Measurements from ENCODE around the gene AFTPH.

AFTPH gene

DNA sequence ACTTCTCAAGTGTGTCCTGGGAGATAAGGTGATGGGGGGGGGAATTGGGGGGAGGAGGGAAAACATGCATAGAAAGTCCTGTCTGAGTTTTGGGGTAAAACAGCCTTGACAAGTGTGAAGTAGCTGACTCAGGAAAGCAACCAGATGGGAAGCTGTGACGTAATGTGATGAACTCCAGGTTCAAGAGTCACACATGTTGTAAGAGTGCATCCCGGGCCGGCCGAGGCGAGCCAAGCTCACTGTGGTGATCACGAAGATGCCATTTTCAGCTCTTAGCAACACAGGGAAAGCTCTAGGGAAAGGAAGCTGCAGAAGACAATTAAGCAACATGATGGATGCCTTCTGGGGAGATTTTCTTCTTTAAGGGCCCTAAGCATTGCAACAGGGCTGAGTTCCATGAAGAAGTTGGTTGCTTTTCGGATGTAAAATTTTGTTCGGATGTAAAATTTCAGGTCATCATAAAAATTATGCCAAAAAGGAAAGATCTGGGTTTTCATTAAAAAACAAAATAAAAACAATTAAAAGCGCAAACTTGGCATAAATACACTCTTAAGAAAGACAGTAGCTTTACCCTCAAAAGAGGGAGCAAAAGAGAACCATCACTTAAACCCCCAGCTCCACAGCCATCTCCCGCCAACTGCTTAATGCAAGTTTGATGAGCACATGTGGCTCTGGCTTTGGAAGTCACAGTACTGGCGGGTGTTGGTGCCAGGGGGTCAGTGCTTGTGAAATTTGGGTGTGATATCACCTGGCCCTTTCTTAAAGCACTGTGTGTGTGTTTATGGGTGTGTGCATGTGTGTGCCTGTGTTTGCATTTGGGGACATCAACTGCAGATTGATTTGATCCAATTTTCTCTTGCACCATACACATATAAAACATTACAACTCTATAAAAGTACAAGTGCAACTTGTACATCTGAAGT, 110.5 kb downstream of the AFTPH start:
- DNase-seq: no peak

DNA sequence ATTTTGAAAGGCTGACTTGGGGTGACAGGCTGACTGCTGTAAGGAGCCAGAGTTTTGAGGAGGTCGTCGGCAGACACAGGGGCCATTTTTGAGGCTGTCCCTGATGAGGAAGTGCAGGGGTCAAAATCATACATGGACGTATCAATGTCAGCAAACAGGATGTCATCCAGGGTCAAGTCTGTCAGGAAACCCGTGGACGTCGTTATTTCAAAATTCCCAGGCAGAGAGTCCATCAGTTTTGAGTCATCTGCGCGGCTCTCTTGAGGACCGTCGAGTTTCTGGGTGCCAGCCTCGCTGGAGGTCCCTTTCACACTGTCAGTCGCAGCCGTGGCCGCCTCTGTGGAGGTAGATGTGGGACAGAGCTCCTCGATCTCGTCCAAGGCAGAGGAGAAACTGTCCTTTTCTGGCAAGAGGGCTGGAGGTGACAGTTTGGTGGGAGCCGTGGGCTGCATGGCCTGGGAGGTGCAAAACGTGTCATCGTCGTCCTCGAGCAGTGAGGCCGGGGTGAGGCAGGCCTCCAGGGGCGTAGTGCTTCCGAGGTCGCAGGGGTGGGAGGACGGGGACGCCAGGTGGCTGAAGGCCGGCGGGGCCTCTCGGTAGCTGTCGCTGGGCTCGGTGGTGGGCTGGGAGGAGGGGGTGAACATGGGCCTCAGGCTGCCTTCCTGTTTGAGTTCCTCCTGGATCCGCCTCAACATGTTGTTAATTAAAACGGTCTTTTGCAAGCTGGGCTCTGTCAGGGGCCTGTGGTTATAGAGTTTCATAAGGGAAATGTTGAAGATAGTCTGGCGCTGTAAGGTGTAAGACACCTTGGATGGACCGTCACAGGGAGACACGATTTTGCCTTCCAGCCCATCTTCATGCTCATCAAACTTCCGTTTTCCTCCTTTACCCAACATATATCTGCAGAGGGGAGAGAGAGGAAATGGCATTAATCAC, 112.1 kb downstream of the AFTPH start:
- DNase-seq: no peak

DNA sequence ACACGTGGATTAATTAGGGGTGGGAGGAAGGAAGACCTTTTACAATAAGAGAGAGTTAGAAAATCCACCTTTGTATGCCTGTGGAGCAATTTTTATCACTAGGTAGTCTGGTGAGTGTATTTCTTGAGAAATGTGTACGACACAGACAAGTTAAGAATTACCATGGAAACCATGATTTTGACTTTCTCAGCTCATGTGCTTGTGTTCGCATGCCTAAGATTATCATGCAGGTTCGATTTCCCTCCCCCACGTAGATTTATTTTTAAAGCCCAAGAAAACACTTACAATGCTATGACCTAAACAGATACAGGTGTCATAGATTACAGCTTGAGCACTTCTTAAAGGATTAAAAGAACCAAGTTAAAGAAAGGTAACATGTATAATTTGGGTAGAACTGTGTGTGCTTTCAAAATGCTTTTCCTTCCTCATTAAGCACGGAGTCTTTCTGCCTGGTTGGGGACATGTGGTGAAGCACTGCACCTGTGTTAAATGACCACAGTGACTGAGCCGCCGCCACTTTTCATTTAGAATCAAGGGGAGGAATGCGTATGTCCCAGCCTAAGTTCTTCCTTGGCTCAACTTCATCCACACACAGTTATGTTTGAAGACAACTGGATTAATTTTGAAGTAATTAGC, 113.0 kb downstream of the AFTPH start:
- DNase-seq: no peak

DNA sequence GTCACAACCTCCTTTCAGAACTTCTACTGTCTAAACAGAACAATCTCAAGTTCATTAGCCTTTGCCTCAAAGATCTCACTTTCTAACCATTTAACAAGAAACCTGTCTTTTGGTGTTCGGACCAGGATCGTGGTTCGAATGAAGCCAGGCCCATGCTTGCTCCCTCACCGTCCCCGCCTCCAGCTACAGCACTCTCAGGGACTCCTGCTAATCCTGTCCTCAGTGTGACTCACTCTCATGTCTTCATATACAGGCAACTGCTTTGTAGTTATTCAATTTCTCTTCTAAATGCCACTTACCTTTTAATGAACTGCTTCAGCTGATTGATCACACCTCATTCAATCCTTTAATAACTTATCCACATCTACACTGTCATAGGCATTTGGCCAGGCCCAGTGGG, 113.8 kb downstream of the AFTPH start:
- DNase-seq: no peak

DNA sequence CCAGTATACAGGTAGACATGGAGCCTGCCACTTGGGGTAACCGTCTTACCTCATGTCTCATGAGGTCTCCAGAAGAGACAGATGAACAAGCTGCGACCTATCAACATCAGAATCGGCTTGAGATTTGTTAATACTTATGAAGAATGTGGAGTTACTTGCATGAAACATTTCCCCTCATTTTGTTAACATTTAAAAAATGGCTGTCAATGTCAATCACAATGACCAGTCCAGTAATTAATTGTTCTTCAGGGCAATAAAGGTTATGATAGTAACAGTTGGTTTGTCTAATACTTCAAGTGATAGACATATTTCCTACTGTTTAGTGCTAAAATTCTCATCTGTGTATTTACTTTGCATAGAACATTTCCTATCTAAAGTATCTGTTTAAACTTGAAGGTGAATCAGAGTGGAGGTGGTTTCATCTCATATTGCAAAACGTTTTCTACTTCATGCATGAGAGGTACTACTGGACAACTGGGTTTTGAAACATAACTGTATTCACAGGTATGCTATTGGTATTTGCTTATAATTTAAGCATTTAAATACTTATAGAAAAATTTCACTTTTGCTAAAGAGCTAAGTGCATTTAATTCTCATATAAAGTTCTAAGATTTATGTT, 114.5 kb downstream of the AFTPH start:
- no peak for DNase-seq

DNA sequence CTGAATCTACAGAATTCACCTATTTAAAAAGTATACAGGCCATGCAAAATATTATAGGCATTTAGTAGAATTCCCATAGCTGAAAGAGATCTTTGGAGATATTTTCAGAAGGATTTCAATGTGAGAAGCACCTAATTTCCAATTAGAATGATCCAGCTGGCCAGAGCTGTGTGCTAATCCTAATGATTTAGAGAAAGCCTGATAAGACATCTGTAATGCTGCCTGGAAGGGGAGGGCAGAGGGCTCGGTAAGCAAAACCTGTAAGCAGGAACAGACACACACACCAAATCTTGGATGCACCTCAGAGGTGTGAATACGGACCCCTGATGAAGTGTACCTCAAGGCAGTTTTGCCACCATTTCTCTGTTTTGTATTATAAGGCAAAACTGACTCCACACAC, 115.6 kb downstream of the AFTPH start:
- DNase-seq: no peak

DNA sequence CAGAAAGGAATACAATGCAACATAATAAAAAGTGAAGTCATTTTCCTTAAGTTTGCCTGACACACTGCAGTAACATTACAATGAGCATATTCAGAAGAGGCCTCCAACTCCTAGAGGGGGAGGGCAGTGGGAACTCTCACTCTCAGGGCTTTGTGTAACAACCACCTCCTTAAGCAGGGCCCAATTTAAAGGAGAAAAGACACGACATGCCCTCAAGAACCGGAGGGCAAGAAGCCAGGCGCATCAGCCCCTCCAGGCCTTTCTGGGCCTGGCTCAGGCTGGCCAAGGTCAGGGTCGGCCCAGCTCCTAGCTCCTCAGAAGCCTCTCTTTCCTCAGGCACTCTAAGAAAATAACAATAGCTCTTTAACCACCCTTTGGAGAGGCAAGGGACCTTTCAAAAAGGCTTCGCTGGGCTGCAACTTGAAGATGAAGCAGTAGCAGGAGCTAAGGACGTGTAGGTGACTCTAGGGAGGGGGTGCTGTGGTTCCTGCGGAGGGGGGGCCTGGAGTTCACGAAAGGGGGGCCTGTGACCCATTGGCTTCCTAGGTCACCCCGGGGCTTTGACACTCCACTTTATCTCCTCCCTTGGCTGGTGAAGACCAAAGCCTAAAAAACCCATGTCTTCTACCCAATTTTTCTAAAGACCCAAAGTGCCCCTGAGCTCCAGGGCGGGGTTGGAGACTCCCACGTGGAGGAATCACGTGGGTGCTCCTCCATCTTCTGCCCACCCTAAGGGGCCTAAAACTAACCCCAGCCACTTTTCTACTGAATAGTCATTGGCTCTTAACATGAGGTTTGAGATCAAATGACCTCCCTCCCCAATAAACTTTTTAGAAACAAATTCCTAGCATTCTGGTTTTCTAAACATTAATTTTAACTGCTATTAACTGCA, 116.3 kb downstream of the AFTPH start:
- no peak for DNase-seq

DNA sequence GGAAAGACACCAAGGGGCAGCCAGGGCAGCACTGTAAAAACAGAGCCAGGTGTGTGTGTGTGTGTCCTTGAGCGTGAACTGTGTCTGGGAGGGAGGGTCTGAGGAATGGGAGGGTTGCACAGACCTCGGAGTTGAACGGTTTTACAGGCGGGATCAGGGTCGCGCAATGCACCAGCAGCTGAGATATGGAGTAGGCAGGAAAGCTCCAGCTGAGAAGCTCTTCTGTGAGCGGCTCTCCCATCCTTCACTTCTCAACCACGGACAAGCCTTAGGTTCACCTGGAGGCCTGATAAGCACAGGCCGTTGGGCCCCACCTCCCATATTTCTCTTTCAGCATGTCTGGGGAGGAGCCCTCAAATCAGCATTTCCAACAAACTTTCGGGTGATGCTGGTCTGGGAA, 117.5 kb downstream of the AFTPH start:
- no peak for DNase-seq

All from activated CD4-positive, CD25-positive, alpha-beta regulatory T cell treated with anti-CD3 and anti-CD28 coated beads, Interleukin-2, amount 50 U/mL, for 72 hours (primary cell).